Mesodermal cell (in vitro differentiated cells): ENCODE results near the gene AQP2.

Experiments
- H3K27ac ChIP-seq: 2 replicates; pipeline ENCODE4 v1.7.0; 2013; ENCODE audit warnings: mild to moderate bottlenecking, low read depth, low read length, moderate library complexity; ENCODE audit not compliant: severe bottlenecking
- H3K36me3 ChIP-seq: 2 replicates; pipeline ENCODE4 v1.7.1; 2013; ENCODE audit warnings: mild to moderate bottlenecking, low read length, moderate library complexity; ENCODE audit not compliant: control insufficient read depth, insufficient read depth
- H3K4me1 ChIP-seq: one replicate; pipeline ENCODE4 v1.7.1; 2013; ENCODE audit warnings: mild to moderate bottlenecking, low read length; ENCODE audit not compliant: insufficient read depth, control insufficient read depth, poor library complexity, severe bottlenecking
- H3K4me3 ChIP-seq: 2 replicates; pipeline ENCODE4 v1.7.0; 2013; ENCODE audit warnings: low read length, control low read depth, mild to moderate bottlenecking; ENCODE audit not compliant: insufficient read depth, poor library complexity, severe bottlenecking; ENCODE audit errors: extremely low read depth
- H3K9me3 ChIP-seq: 2 replicates; pipeline ENCODE4 v1.7.1; 2013; ENCODE audit warnings: mild to moderate bottlenecking, low read length, moderate library complexity; ENCODE audit not compliant: control insufficient read depth
- WGBS, 2 experiments: methylation state at CpG; one replicate each; pipeline ENCODE4 v1.1.5; 2013; ENCODE audit warnings: missing lambda C conversion rate in 2 of 2; ENCODE audit not compliant: insufficient coverage in 2 of 2; 5-methylcytosine and 5-hydroxymethylcytosine counted together

AQP2 gene

GRCh38 chr12:49973361-49973830 lies 22.9 kb downstream of the AQP2 start:
- Histone ChIP-seq H3K36me3 (no peaks in the 10 kb centered on the region), H3K4me1 (no peaks in the 10 kb centered on the region), H3K9me3 (no peaks in the 10 kb centered on the region), H3K4me3 (no peak overlapping the region), H3K27ac (no peak overlapping the region)
- WGBS, 2 experiments, result 93 to 97% methylated on average over 11 to 18 of the region's 19 CpGs

GRCh38 chr12:49974231-49974675 lies 23.7 kb downstream of the AQP2 start:
- 83 to 85% methylated on average over 13 to 15 of the region's 15 CpGs for WGBS, 2 experiments
- Histone ChIP-seq H3K4me1 (no peaks in the 10 kb centered on the region), H3K4me3 (no peak overlapping the region), H3K27ac (no peak overlapping the region), H3K36me3 (no peaks in the 10 kb centered on the region), H3K9me3 (no peaks in the 10 kb centered on the region)

- Histone ChIP-seq H3K4me1 (peaks cover 2% of the 10 kb centered on the region), H3K9me3 (no peaks in the 10 kb centered on the region), H3K27ac (no peak overlapping the region), H3K4me3 (no peak overlapping the region), H3K36me3 (no peaks in the 10 kb centered on the region)
- 80 to 83% methylated on average over 8 of the region's 8 CpGs for WGBS, 2 experiments
Measured at GRCh38 chr12:49974677-49975317, 24.3 kb downstream of the AQP2 start.

- WGBS, 2 experiments, result 71 to 83% methylated on average over 12 to 16 of the region's 17 CpGs
Measured at GRCh38 chr12:49975318-49975761, 24.8 kb downstream of the AQP2 start.

GRCh38 chr12:49976557-49976956 lies 26.0 kb downstream of the AQP2 start:
- no peaks in the 10 kb centered on the region for H3K36me3 ChIP-seq
- H3K27ac ChIP-seq, result no peak overlapping the region
- H3K9me3 ChIP-seq, result no peaks in the 10 kb centered on the region
- no peak overlapping the region for H3K4me3 ChIP-seq
- peaks cover 15% of the 10 kb centered on the region for H3K4me1 ChIP-seq
- WGBS, 2 experiments, result 86 to 100% methylated on average over 1 of the region's 2 CpGs

More at GRCh38 chr12:49975318-49975761, 24.8 kb downstream of the AQP2 start:
- H3K27ac ChIP-seq, result no peak overlapping the region
- no peaks in the 10 kb centered on the region for H3K9me3 ChIP-seq
- H3K36me3 ChIP-seq, result no peaks in the 10 kb centered on the region
- peaks cover 7% of the 10 kb centered on the region for H3K4me1 ChIP-seq
- H3K4me3 ChIP-seq, result no peak overlapping the region

- Histone ChIP-seq H3K36me3 (no peaks in the 10 kb centered on the region), H3K4me1 (peaks cover 22% of the 10 kb centered on the region), H3K27ac (no peak overlapping the region), H3K4me3 (no peak overlapping the region), H3K9me3 (no peaks in the 10 kb centered on the region)
- 83 to 100% methylated on average over 2 of the region's 4 CpGs for WGBS, 2 experiments
Measured at GRCh38 chr12:49978125-49978524, 27.6 kb downstream of the AQP2 start.

GRCh38 chr12:49979016-49979586 lies 28.6 kb downstream of the AQP2 start:
- H3K9me3 ChIP-seq, result no peaks in the 10 kb centered on the region
- peak overlapping the region; percentile 37 for H3K27ac ChIP-seq
- WGBS, 2 experiments, result 78 to 81% methylated on average over 2 to 4 of the region's 10 CpGs
- no peaks in the 10 kb centered on the region for H3K36me3 ChIP-seq
- no peak overlapping the region for H3K4me3 ChIP-seq
- H3K4me1 ChIP-seq, result peaks cover 27% of the 10 kb centered on the region

- no peak overlapping the region for H3K4me3 ChIP-seq
- 100% methylated on average over 2 of the region's 3 CpGs for WGBS, 2 experiments
- H3K9me3 ChIP-seq, result no peaks in the 10 kb centered on the region
- H3K27ac ChIP-seq, result no peak overlapping the region
- peaks cover 34% of the 10 kb centered on the region for H3K4me1 ChIP-seq
- no peaks in the 10 kb centered on the region for H3K36me3 ChIP-seq
Measured at GRCh38 chr12:49979791-49980190, 29.3 kb downstream of the AQP2 start.

GRCh38 chr12:49980501-49981349 lies 30.2 kb downstream of the AQP2 start:
- peak overlapping the region; percentile 36 for H3K27ac ChIP-seq
- H3K36me3 ChIP-seq, result peaks cover 6% of the 10 kb centered on the region
- no peaks in the 10 kb centered on the region for H3K9me3 ChIP-seq
- 79 to 87% methylated on average over 9 to 10 of the region's 10 CpGs for WGBS, 2 experiments
- H3K4me3 ChIP-seq, result no peak overlapping the region
- peaks cover 43% of the 10 kb centered on the region for H3K4me1 ChIP-seq

GRCh38 chr12:49982246-49983087 lies 31.9 kb downstream of the AQP2 start:
- peaks cover 18% of the 10 kb centered on the region for H3K36me3 ChIP-seq
- H3K27ac ChIP-seq, result no peak overlapping the region
- 89 to 97% methylated on average over 4 to 6 of the region's 7 CpGs for WGBS, 2 experiments
- H3K4me1 ChIP-seq, result peaks cover 48% of the 10 kb centered on the region
- H3K9me3 ChIP-seq, result no peaks in the 10 kb centered on the region
- H3K4me3 ChIP-seq, result no peak overlapping the region
